Karpas-422 (cell line): Measurements from ENCODE around the gene NLRP1. TPM values are rescaled to one million over a fixed set of nuclear protein-coding genes. Genes with fewer than 3 reads are reported as not detected.
"Not testable (repeated sequence)": the region's sequence is repeated elsewhere in the genome, so short reads cannot be mapped to it uniquely, and the experiment has no call there.

ENCODE experiments used
- DNase-seq: peaks from one replicate; pipeline ENCODE4 v3.0.0-alpha.2; 2015
- H2AFZ ChIP-seq: fragments of 200-600 bp; sonication (generic); 2 replicates; pipeline ENCODE4 v1.6.1; 2014; ENCODE audit warnings: antibody characterized with exemption, low read length, mixed read lengths
- H3K27ac ChIP-seq: fragments of 200-600 bp; sonication (generic); 2 replicates; pipeline ENCODE4 v1.5.1; 2014; ENCODE audit warnings: mild to moderate bottlenecking, low read length, moderate library complexity
- H3K27me3 ChIP-seq: fragments of 200-600 bp; sonication (generic); 2 replicates; pipeline ENCODE4 v1.6.1; 2014; ENCODE audit warnings: low read length, mixed read lengths
- H3K36me3 ChIP-seq: fragments of 200-600 bp; sonication (generic); 2 replicates; pipeline ENCODE4 v1.6.1; 2014; ENCODE audit warnings: low read length, mixed read lengths; ENCODE audit not compliant: insufficient read depth
- H3K4me1 ChIP-seq: fragments of 200-600 bp; sonication (generic); 2 replicates; pipeline ENCODE4 v1.6.1; 2014; ENCODE audit warnings: mild to moderate bottlenecking, low read length, mixed read lengths
- H3K4me2 ChIP-seq: fragments of 200-600 bp; sonication (generic); 2 replicates; pipeline ENCODE4 v1.6.1; 2014; ENCODE audit warnings: low read length, low read depth, mild to moderate bottlenecking; ENCODE audit not compliant: poor library complexity, severe bottlenecking
- H3K4me3 ChIP-seq: fragments of 200-600 bp; sonication (generic); 2 replicates; pipeline ENCODE4 v1.5.1; 2014; ENCODE audit warnings: mild to moderate bottlenecking, antibody characterized with exemption, low read length, mixed read lengths
- H3K79me2 ChIP-seq: fragments of 200-600 bp; sonication (generic); 2 replicates; pipeline ENCODE4 v1.6.1; 2014; ENCODE audit warnings: mild to moderate bottlenecking, low read length, mixed read lengths
- H3K9ac ChIP-seq: fragments of 200-600 bp; sonication (generic); 2 replicates; pipeline ENCODE4 v1.6.0; 2014; ENCODE audit warnings: low read length
- H3K9me2 ChIP-seq: fragments of 200-600 bp; sonication (generic), shearing (Covaris generic); replicated peaks from 2 replicates; pipeline ENCODE4 v1.6.0; 2014; ENCODE audit warnings: mild to moderate bottlenecking, low read length, moderate library complexity; ENCODE audit not compliant: insufficient read depth
- H3K9me3 ChIP-seq: fragments of 300-700, 200-600 bp; sonication (generic); 2 replicates; pipeline ENCODE4 v1.6.1; 2014; ENCODE audit warnings: low read length, mixed read lengths
- H4K20me1 ChIP-seq: fragments of 200-600 bp; sonication (generic); 2 replicates; pipeline ENCODE4 v1.6.1; 2014; ENCODE audit warnings: mild to moderate bottlenecking, antibody characterized with exemption, low read length, low read depth; ENCODE audit not compliant: insufficient read depth
- total RNA-seq: library from RNA; depleted of rRNA; stranded (reverse); fragments of >200 nt; shearing (Covaris generic); gene quantifications from 2 replicates; pipeline ENCODE4 v1.2.3, GENCODE V29; 2014; ENCODE audit warnings: low replicate concordance

The NLRP1 gene
- total RNA-seq, 1 experiment from 2014 or later, result 1.5 TPM

- H3K9ac ChIP-seq, result no peak overlapping the region
These were observed 1.0 kb upstream of the NLRP1 start for GRCh38 chr17:5585287-5585794.

GRCh38 chr17:5583426-5584382 lies 605 bp downstream of the NLRP1 start:
- Histone ChIP-seq H3K79me2 (no peaks in the 10 kb centered on the region), H3K4me1 (peaks cover 14% of the 10 kb centered on the region), H3K4me2 (no peak overlapping the region), H3K9me2 (no peaks in the 10 kb centered on the region), H3K9ac (no peak overlapping the region), H3K27me3 (no peaks in the 10 kb centered on the region), H3K9me3 (no peaks in the 10 kb centered on the region), H3K4me3 (no peak overlapping the region), H2AFZ (no peak overlapping the region), H3K36me3 (no peaks in the 10 kb centered on the region), H4K20me1 (0 out of 2 replicates have a peak, but pooled peaks cover 3% of the 10 kb centered on the region), H3K27ac (no peak overlapping the region)
- peak; percentile 9 for DNase-seq

More at GRCh38 chr17:5585287-5585794, 1.0 kb upstream of the NLRP1 start:
- Histone ChIP-seq H4K20me1 (0 out of 2 replicates have a peak, but pooled peaks cover 3% of the 10 kb centered on the region), H3K36me3 (no peaks in the 10 kb centered on the region), H3K9me3 (no peaks in the 10 kb centered on the region), H3K4me2 (no peak overlapping the region), H3K27ac (no peak overlapping the region), H3K4me3 (no peak overlapping the region), H3K79me2 (no peaks in the 10 kb centered on the region), H3K27me3 (no peaks in the 10 kb centered on the region), H3K4me1 (peaks cover 14% of the 10 kb centered on the region), H3K9me2 (no peaks in the 10 kb centered on the region), H2AFZ (no peak overlapping the region)
- DNase-seq, result peak; percentile 33

DNA sequence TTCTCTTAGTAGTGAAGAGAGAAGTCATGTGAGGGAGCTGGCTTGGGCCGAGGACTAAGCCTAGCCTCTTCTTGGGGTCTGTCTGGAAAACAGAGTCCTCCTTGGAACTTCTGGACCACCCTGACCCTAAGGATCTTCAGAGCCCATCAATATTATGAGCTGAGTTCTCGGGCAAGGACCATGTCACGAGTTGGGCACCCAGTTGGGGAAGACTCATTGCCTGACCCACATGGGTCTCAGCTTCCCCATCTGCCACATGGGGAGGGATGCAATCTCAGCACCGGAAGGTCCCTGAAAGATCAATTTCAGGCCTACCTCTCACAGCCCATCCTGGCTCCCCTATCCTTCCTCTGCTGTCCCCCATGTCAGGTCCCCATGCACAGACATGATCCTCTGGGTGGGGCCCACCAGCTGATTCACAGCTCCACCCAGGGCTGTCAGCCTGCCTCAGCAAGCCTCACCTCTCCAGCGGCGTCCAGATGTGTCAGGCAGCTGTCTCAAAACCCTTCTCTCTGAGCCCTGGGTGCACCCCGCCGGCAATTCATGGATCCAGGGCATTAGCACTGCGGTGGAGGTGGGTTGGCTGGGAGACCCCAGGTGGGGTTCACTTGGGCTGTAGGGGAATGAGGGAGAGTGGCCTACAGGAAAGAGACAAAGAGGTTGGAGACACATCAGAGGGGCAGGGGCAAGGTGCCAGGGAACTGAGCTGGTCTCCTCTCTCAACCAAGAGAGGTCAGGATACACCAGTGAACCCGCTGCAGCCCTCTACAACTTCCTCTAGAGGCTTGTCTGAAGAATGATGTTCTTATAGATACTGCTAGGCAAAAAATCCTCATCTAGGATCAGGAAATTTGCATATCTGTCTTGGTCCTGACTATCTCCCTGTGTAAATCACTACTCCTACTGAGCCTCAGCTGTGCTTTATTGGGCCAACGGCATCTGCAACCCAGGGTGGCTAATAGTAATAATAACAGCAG lies 1.8 kb downstream of the NLRP1 start:
- H3K4me2 ChIP-seq, result no peak overlapping the region
- no peaks in the 10 kb centered on the region for H3K27me3 ChIP-seq

DNA sequence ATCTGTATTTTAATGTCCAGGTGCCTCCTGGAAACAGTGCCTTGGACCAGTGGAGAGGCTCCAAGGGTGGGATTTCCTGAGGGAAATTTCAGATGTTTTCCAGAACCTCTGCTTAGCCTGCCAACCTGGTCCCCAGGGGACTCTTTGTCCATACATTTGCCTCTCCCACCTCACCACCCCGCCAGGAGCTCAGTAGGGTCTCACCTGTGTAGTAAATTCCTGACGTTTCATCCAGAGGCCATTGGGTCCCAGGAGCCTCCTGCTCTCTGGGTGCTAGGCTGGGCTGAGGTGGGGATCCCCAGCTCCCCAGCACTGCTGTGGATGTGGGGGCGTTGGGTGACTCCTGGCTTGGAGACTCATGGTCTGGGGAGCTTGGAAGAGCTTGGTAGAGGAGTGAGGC lies 2.7 kb downstream of the NLRP1 start:
- H3K27ac ChIP-seq, result no peak overlapping the region
- H3K4me2 ChIP-seq, result no peak overlapping the region

More for the DNA sequence above, 1.8 kb downstream of the NLRP1 start:
- peak; percentile 63 for DNase-seq
- H3K9me2 ChIP-seq, result no peaks in the 10 kb centered on the region
- H3K79me2 ChIP-seq, result no peaks in the 10 kb centered on the region
- no peaks in the 10 kb centered on the region for H3K9me3 ChIP-seq
- no peaks in the 10 kb centered on the region for H3K36me3 ChIP-seq
- H4K20me1 ChIP-seq, result 0 out of 2 replicates have a peak, but pooled peaks cover 3% of the 10 kb centered on the region
- peaks cover 14% of the 10 kb centered on the region for H3K4me1 ChIP-seq
- H3K27ac ChIP-seq, result no peak overlapping the region
- no peak overlapping the region for H3K9ac ChIP-seq
- no peak overlapping the region for H3K4me3 ChIP-seq
- no peak overlapping the region for H2AFZ ChIP-seq

DNA sequence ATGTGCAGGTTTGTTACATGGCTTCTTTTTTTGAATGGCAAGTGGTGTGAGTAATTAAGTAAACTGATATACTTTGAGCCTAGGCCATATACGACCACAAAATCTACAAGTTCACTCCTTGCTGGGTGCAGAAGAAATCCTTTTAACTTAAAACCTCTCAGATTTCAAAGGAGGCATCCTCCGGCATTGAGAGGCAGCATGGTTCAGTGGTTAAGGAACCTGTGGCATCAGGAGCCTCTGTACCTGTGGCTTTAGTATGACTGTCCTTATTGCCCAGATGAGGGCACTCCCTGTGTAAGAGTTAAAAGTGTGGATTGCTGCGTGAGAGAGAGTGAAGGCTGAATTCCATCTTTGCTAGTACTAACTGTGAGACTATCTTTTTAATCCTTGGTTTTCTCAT lies 3.3 kb downstream of the NLRP1 start:
- H3K36me3 ChIP-seq, result no peaks in the 10 kb centered on the region
- no peak overlapping the region for H3K4me2 ChIP-seq
- H4K20me1 ChIP-seq, result 0 out of 2 replicates have a peak, but pooled peaks cover 3% of the 10 kb centered on the region
- H3K79me2 ChIP-seq, result no peaks in the 10 kb centered on the region
- no peaks in the 10 kb centered on the region for H3K9me3 ChIP-seq
- no peaks in the 10 kb centered on the region for H3K27me3 ChIP-seq
- no peak overlapping the region for H3K9ac ChIP-seq
- no peak overlapping the region for H3K27ac ChIP-seq
- peak; percentile 35 for DNase-seq
- no peaks in the 10 kb centered on the region for H3K9me2 ChIP-seq
- no peak overlapping the region for H3K4me3 ChIP-seq
- peaks cover 14% of the 10 kb centered on the region for H3K4me1 ChIP-seq
- H2AFZ ChIP-seq, result no peak overlapping the region

More for the DNA sequence above, 2.7 kb downstream of the NLRP1 start:
- DNase-seq, result no peak
- no peak overlapping the region for H3K9ac ChIP-seq
- H3K27me3 ChIP-seq, result no peaks in the 10 kb centered on the region
- no peak overlapping the region for H2AFZ ChIP-seq
- H3K79me2 ChIP-seq, result no peaks in the 10 kb centered on the region
- no peaks in the 10 kb centered on the region for H3K36me3 ChIP-seq
- H3K4me3 ChIP-seq, result no peak overlapping the region
- H3K4me1 ChIP-seq, result peaks cover 14% of the 10 kb centered on the region
- no peaks in the 10 kb centered on the region for H3K9me3 ChIP-seq
- H4K20me1 ChIP-seq, result 0 out of 2 replicates have a peak, but pooled peaks cover 3% of the 10 kb centered on the region
- no peaks in the 10 kb centered on the region for H3K9me2 ChIP-seq

GRCh38 chr17:5580367-5580766 lies 3.9 kb downstream of the NLRP1 start:
- H3K9me2 ChIP-seq, result no peaks in the 10 kb centered on the region
- no peaks in the 10 kb centered on the region for H3K79me2 ChIP-seq
- H4K20me1 ChIP-seq, result 0 out of 2 replicates have a peak, but pooled peaks cover 3% of the 10 kb centered on the region
- no peak overlapping the region for H2AFZ ChIP-seq
- no peak for DNase-seq
- peaks cover 14% of the 10 kb centered on the region for H3K4me1 ChIP-seq
- no peaks in the 10 kb centered on the region for H3K36me3 ChIP-seq
- no peaks in the 10 kb centered on the region for H3K27me3 ChIP-seq
- no peak overlapping the region for H3K9ac ChIP-seq
- H3K27ac ChIP-seq, result no peak overlapping the region
- H3K4me3 ChIP-seq, result no peak overlapping the region
- H3K4me2 ChIP-seq, result no peak overlapping the region
- no peaks in the 10 kb centered on the region for H3K9me3 ChIP-seq

DNA sequence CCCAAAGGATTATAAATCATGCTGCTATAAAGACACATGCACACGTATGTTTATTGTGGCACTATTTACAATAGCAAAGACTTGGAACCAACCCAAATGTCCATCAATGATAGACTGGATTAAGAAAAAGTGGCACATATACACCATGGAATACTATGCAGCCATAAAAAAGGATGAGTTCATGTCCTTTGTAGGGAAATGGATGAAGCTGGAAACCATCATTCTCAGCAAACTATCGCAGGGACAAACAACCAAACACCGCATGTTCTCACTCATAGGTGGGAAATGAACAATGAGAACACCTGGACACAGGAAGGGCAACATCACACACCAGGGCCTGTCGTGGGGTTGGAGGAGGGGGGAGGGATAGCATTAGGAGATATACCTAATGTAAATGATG lies 5.5 kb downstream of the NLRP1 start:
- not testable (repeated sequence) for H3K9me3 ChIP-seq, H3K9ac ChIP-seq, H3K36me3 ChIP-seq, H3K4me3 ChIP-seq, H3K9me2 ChIP-seq, H3K4me2 ChIP-seq, H4K20me1 ChIP-seq, H3K27ac ChIP-seq, H3K27me3 ChIP-seq, H3K79me2 ChIP-seq, H3K4me1 ChIP-seq, H2AFZ ChIP-seq, DNase-seq
